Pancreas (tissue), 10 donors: ENCODE results near the gene PIWIL1. TPM values are rescaled to one million over a fixed set of nuclear protein-coding genes. Genes with fewer than 3 reads are reported as not detected.

Experiments used
- ATAC-seq, 4 donors: fragments of 200-7000 bp; cut with Tn5 transposase; one replicate each; pipeline versions ENCODE4 v1.8.0 to v1.9.1; 2020; ENCODE audit warnings: mild to moderate bottlenecking in 4 of 4, moderate library complexity in 4 of 4
- DNase-seq, 6 donors: peaks; one replicate each; pipeline ENCODE4 v3.0.0-alpha.2; 2020
- FAIRE-seq: peaks from 2 replicates; lab custom pipeline; 2012; peaks lifted over from hg19 to GRCh38; lab: Jason Lieb, UNC
- H3K27ac ChIP-seq, 4 donors: fragments of 200-600 bp; sonication (generic); 1 replicate in 3 of 4; 2 replicates in 1 of 4; pipeline versions ENCODE4 v1.5.0 to v1.8.0; 2020
- H3K27me3 ChIP-seq, 4 donors: fragments of 200-600 bp; one replicate each; pipeline ENCODE4 v1.8.0; 2021
- H3K36me3 ChIP-seq, 3 donors: fragments of 200-600 bp; sonication (generic) in 1 of 3; one replicate each; pipeline versions ENCODE4 v1.5.0 to v1.8.0; 2020 to 2021
- H3K4me1 ChIP-seq, 3 donors: fragments of 200-600 bp; one replicate each; pipeline ENCODE4 v1.8.0; 2021
- H3K4me3 ChIP-seq, 4 donors: fragments of 200-600 bp; sonication (generic) in 2 of 4; one replicate each; pipeline versions ENCODE4 v1.5.0 to v1.8.0; 2020 to 2021
- H3K9me3 ChIP-seq, 4 donors: fragments of 200-600 bp; one replicate each; pipeline ENCODE4 v1.8.0; 2021
- CTCF ChIP-seq, 4 donors: fragments of 200-600 bp; sonication (generic) in 3 of 4; IDR thresholded peaks; one replicate each; pipeline versions ENCODE4 v1.5.0 to v1.8.0; 2021; ENCODE audit warnings: antibody characterized with exemption in 4 of 4
- WGBS, 2 donors: extraction: QIAGEN DNeasy Blood & Tissue Kit; methylation state at CpG; one replicate each; pipeline ENCODE4 v1.1.7; 2013; 5-methylcytosine and 5-hydroxymethylcytosine counted together
- intact Hi-C, 3 donors: fragments of 100-400 bp; cut with DNase I; formaldehyde crosslinking; loops; one replicate each; pipeline versions ENCODE4 v1.11.1 to v1.14.2; 2022
- polyA plus RNA-seq, 2 donors: library from polyadenylated mRNA; stranded (reverse); fragments of 200-250 nt; gene quantifications; one replicate each; pipeline ENCODE4 v1.2.3, GENCODE V29; 2013
- total RNA-seq, 6 donors: library from RNA; stranded (reverse); fragmentation: NEBNext Ultra II Directional in 4 of 6; extraction: Animal tissue kit (Norgen Biotek cat#: 25700) in 4 of 6; gene quantifications; one replicate each; pipeline versions ENCODE4 v1.2.1 to v1.2.4, GENCODE V29; 2021 to 2023
- donor health status: healthy with polysubstance abuse.
- donor health status: DM: no; HTN: no; CAD: no; lungs with moderate emphysema.
- donor health status: DM: no; HTN: no; CAD: no.
- donor health status: control.
- donor health status: control.
- donor health status: Bipolar disorder and iron deficiency.
- donor health status: DM: yes; HTN: yes; CAD: no.
- donor health status: DM: no; HTN: no; CAD: no.
- donor health status: DM: no; HTN: no; CAD: no.
- donor health status: DM: yes; HTN: yes; CAD: no.

The PIWIL1 gene
- total and polyA plus RNA-seq, 8 donors = not detected

DNA sequence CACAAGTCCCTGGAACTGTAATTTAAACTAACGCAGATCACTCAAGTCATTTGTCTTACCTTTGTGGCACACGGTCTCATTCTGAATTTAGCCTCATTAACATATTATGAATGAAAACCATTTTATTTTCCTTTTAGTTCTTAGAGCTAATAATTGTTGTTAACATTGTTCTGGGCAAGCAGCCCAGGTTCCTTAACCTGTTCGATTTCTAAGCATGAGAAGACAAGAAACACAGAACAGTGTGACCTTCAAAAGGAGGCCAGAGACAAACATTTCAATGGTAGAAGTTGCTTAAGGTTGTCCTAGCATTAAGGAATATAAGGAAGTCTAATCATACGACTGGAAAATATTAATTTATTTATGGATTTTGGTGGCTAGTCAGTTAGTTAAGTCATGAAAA, 35.2 kb downstream of the PIWIL1 start:
- no peak overlapping the region for H3K4me3 ChIP-seq
- intact Hi-C loops = no loop called here
- H3K27me3 ChIP-seq = no peaks in the 10 kb centered on the region
- no peaks in the 10 kb centered on the region for H3K4me1 ChIP-seq
- ATAC-seq (no peak), DNase-seq (no peak), FAIRE-seq (no peak)
- H3K36me3 ChIP-seq = no peaks in the 10 kb centered on the region
- WGBS, 2 donors = 14 to 21% methylated on average over 4 of the region's 4 CpGs
- no peak for TF ChIP-seq CTCF (IDR thresholded peaks at IDR 0.05)
- H3K27ac ChIP-seq = no peak overlapping the region
- no peaks in the 10 kb centered on the region for H3K9me3 ChIP-seq

DNA sequence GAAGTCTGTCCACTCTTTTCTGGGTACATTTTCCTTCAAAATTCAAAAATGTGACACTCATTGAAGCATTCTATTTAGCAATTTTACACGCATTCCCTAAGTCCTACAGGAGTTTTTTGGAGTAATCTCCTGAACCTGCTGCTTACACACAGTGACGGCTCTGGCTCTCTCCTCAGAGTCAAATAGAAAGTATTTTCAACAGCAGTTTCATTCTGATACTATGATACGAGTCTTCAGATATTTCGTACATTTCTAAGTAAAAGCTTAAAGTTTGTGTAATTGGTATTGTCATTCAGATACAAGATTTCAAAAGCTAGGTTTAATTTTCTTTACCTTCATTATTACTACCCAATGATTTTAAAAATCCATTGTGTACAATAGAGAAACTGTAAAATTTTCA, 36.4 kb downstream of the PIWIL1 start:
- 86 to 92% methylated on average over 4 of the region's 4 CpGs for WGBS, 2 donors
- H3K27ac ChIP-seq = no peak overlapping the region
- TF ChIP-seq CTCF (IDR thresholded peaks at IDR 0.05) = no peak
- no peaks in the 10 kb centered on the region for H3K36me3 ChIP-seq
- ATAC-seq = no peak
- DNase-seq = no peak
- no peaks in the 10 kb centered on the region for H3K4me1 ChIP-seq
- intact Hi-C loops = no loop called here
- H3K4me3 ChIP-seq = no peak overlapping the region
- H3K27me3 ChIP-seq = no peaks in the 10 kb centered on the region
- H3K9me3 ChIP-seq = no peaks in the 10 kb centered on the region
- no peak for FAIRE-seq

DNA sequence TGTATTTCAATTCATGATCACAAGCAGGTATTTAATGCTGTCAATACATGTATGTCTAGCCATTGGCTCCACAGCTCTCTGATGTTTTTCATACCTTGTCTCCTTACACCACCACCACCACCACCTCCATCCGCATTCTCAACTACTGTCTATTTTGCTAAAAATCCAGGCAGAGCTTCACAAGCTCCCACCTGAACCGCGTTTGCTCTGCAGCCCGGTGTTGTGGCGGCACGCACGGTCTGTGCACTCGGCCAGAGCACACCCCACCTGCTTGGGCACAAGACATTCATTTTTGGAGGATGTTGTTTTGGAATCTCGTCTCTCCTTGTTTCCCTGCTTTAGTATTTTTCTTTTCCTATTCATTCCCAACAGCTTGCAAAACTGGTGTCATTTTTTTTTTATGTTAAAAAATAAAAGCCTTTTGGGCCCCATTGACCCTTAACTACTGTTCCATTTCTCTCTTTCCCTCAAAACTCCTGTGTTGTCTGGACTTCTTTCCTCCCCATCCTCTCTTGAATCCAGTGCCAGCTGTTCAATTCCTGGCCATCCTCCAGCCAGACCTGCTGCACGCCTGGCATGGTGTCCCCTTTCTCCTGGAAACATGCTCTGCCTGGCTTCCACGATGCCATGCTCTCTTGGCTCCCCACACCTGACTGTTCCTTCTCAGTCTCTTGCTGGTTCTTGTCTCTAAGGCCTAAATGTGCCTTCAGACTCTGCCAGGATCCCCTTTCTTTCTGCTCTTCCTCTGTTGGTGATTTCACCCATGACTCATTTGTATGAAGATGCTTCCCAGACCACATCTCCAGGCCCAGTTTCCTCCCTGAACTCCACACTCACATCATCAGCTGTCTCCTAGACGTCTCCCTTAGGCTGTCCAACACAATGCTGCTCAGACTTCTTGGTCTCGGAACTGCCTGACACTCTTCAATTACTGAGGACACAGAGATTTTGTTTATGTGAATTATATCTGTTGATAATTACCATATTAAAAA, 37.9 kb downstream of the PIWIL1 start:
- H3K4me3 ChIP-seq = no peak overlapping the region
- H3K36me3 ChIP-seq = no peaks in the 10 kb centered on the region
- H3K27ac ChIP-seq = no peak overlapping the region
- intact Hi-C loops = no loop called here
- 70 to 74% methylated on average over 13 of the region's 13 CpGs for WGBS, 2 donors
- no peak for DNase-seq
- H3K9me3 ChIP-seq = no peaks in the 10 kb centered on the region
- TF ChIP-seq CTCF (IDR thresholded peaks at IDR 0.05) = no peak
- no peak for FAIRE-seq
- no peaks in the 10 kb centered on the region for H3K4me1 ChIP-seq
- no peaks in the 10 kb centered on the region for H3K27me3 ChIP-seq
- ATAC-seq = no peak

- TF ChIP-seq CTCF (IDR thresholded peaks at IDR 0.05) = no peak
- no peak for ATAC-seq
These were observed 45.1 kb downstream of the PIWIL1 start for GRCh38 chr12:130382818-130383217.

DNA sequence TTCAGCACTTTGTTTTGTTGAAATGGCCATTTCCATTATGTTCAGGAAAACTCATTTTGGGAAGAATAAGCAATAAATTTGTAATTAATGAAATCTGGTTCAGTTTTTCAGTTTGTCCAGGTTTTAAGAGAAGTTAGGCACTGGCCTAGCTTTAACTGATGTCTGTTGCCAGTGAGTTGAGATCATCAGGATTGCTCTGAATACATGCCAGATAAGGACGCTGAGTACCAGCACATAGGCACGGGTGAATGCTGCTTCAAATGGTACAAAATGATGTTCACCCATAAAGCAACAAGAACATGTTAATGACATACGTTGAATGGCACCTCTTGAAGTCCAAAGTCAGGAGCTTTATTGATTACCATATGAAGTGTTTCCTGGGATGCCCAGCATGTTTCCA, 46.5 kb downstream of the PIWIL1 start:
- Histone ChIP-seq H3K27me3 (no peaks in the 10 kb centered on the region), H3K9me3 (no peaks in the 10 kb centered on the region), H3K36me3 (no peaks in the 10 kb centered on the region), H3K27ac (no peak overlapping the region), H3K4me3 (no peak overlapping the region), H3K4me1 (no peaks in the 10 kb centered on the region)
- intact Hi-C loops = no loop called here
- ATAC-seq (no peak), FAIRE-seq (no peak), DNase-seq (no peak)
- TF ChIP-seq CTCF (IDR thresholded peaks at IDR 0.05) = no peak
- WGBS, 2 donors = 45 to 60% methylated on average over 3 of the region's 3 CpGs

More at GRCh38 chr12:130382818-130383217, 45.1 kb downstream of the PIWIL1 start:
- Histone ChIP-seq H3K4me3 (no peak overlapping the region), H3K27ac (no peak overlapping the region), H3K27me3 (no peaks in the 10 kb centered on the region), H3K9me3 (no peaks in the 10 kb centered on the region), H3K4me1 (no peaks in the 10 kb centered on the region), H3K36me3 (no peaks in the 10 kb centered on the region)
- no peak for DNase-seq
- intact Hi-C loops = no loop called here
- 33 to 42% methylated on average over 2 of the region's 2 CpGs for whole genome bisulfite sequencing, 2 donors
- no peak for FAIRE-seq
